ENCODE data around the gene TBXAS1.

GRCh38 chr7:139982927-139983920, 154.2 kb downstream of the TBXAS1 start:
- TF ChIP-seq CTCF (conservative IDR thresholded peaks at IDR 0.05; ENCODE audit: low read depth in 2 of 2) = no peak
- no peak for TF ChIP-seq POLR2AphosphoS5 (IDR thresholded peaks at IDR 0.05; ENCODE audit: low read depth)
- TF ChIP-seq CREB1 (CRISPR knock-in tag; IDR thresholded peaks at IDR 0.05; ENCODE audit: low read depth) = no peak
- TF ChIP-seq REST (IDR thresholded peaks at IDR 0.05; ENCODE audit: unreplicated experiment) = no peak
- TF ChIP-seq EZH2phosphoT487 (IDR thresholded peaks at IDR 0.05; ENCODE audit: unreplicated experiment) = no peak
- no peak for TF ChIP-seq ETS1 (IDR thresholded peaks at IDR 0.05)
- no peak for TF ChIP-seq ZNF331 (CRISPR knock-in tag; IDR thresholded peaks at IDR 0.05; ENCODE audit: low read depth)
- no peak for TF ChIP-seq EZH2 (IDR thresholded peaks at IDR 0.05; ENCODE audit: low read depth, unreplicated experiment)
- TF ChIP-seq ZNF114 (CRISPR knock-in tag; IDR thresholded peaks at IDR 0.05) = no peak
- no peak for TF ChIP-seq STAT1 (IDR thresholded peaks at IDR 0.05; ENCODE audit: unreplicated experiment)
- no peak for TF ChIP-seq NANOG (IDR thresholded peaks at IDR 0.05; ENCODE audit: borderline replicate concordance)
- TF ChIP-seq JUNB (IDR thresholded peaks at IDR 0.05; ENCODE audit: unreplicated experiment) = no peak
